Cardiac atrium fibroblast (primary cell): ENCODE results near the gene NUP43. TPM values are rescaled to one million over a fixed set of nuclear protein-coding genes. Genes with fewer than 3 reads are reported as not detected.

Experiments
- total RNA-seq: library from RNA; depleted of rRNA; stranded (reverse); fragments of >200 nt; gene quantifications from 2 replicates; pipeline ENCODE4 v1.2.3, GENCODE V29; 2015

Gene NUP43
- 12.0 and 52.5 TPM in 2 replicates for total RNA-seq

GRCh38 chr6:149746147-149746946 is at the start of gene NUP43:
TSS of gene NUP43 (minus strand) at chr6:149746529. CDS start at chr6:149746495, 34 bp downstream.

GRCh38 chr6:149749594-149750135 is 3.3 kb upstream of the NUP43 start, which contains the start of gene PCMT1:
TSS of gene PCMT1 (plus strand) at chr6:149749741. CDS start at chr6:149749902, 161 bp downstream.

DNA sequence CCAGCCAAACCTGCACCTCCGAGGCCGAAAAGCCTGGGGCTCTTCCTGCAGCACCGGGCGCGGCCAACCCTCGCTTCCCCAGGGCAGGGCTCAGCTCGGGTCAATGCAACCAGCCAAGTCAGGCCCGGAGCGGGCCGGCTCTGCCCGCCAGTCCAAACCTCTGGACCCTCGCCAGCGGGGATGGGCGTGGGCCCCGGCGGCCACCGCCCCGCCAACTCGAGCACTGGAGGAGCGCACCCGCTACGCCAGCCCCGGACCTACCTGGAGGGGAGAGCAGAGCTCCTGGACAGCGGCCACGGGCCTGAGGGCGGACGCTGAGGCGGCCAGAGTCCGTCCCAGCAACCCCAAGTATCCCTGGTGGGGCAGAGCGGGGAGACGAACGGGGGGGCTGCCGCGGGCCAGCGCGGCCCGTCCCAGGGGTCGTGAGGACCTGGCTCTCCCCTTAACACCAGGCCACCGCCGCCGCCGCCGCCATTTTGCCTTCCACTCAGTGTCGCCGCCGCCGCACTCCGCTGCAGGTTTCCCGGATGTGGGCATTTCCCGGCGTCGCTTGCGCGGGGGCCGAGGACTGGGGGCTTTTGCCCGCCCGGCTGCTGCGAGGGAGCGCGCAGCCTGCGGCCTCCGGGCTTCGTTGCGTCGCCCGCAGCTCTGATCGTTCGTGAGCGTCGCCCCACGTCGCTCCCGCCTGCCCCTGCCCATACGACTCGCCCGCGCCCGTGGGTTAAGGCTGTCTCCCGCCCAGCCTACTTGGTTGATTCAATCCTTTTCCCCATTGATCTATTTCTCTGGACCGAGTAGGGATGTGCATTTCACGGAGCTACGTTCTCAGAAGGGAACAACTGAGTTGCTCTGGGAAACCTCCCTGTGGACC is 28.5 kb downstream of the NUP43 start, which contains the start of gene LATS1:
Gene LATS1, minus strand, starts transcription at position 514 of the 871 bp plus-strand sequence. CDS start 15,975 bp downstream, outside the sequence.

Other genes with a start within 250 kb of the NUP43 start
- 19.0 and 22.8 TPM in 2 replicates for gene PPIL4, start 200.5 kb downstream of the NUP43 start, total RNA-seq
- 76.9 and 80.8 TPM in 2 replicates for gene GINM1, start 180.2 kb downstream of the NUP43 start, total RNA-seq
- 10.8 and 15.6 TPM in 2 replicates for gene KATNA1, start 97.8 kb downstream of the NUP43 start, total RNA-seq
- 8.3 and 19.6 TPM in 2 replicates for gene LATS1, start 28.4 kb downstream of the NUP43 start, total RNA-seq
- 105 TPM in 2 replicates for gene PCMT1, start 3.2 kb upstream of the NUP43 start, total RNA-seq
- 30.0 and 44.7 TPM in 2 replicates for gene LRP11, start 117.8 kb upstream of the NUP43 start, total RNA-seq
- 0.18 and 0.49 TPM in 2 replicates for gene RAET1E, start 151.6 kb upstream of the NUP43 start, total RNA-seq
- 0.97 TPM in 1 of 2 replicates, not detected in the other for gene RAET1G, start 176.6 kb upstream of the NUP43 start, total RNA-seq
- 10.5 and 10.7 TPM in 2 replicates for gene ULBP2, start 195.5 kb upstream of the NUP43 start, total RNA-seq
- gene ULBP1, start 217.4 kb upstream of the NUP43 start, total RNA-seq = 2.0 and 2.1 TPM in 2 replicates